ENCODE data around the gene LSMEM2. TPM values are rescaled to one million over a fixed set of nuclear protein-coding genes. Genes with fewer than 3 reads are reported as not detected.

The LSMEM2 gene
- total and polyA plus RNA-seq, 2 of the 8 experiments (the other 6 are each of a cell fraction or from before 2014, with no cell fraction given) = 0.58 to 0.68 TPM

- no peak for TF ChIP-seq RAD21 (IDR thresholded peaks at IDR 0.05 in 1 of 2, conservative IDR thresholded peaks at IDR 0.05 in 1 of 2; ENCODE audit: low read depth in 2 of 2, low read length in 2 of 2)
These were observed 21.9 kb downstream of the LSMEM2 start (continued) for GRCh38 chr3:50300681-50301254.
